Brain microvascular endothelial cell (primary cell): Measurements from ENCODE around the gene NDUFB2.
"Not testable (repeated sequence)": the region's sequence is repeated elsewhere in the genome, so short reads cannot be mapped to it uniquely, and the experiment has no call there.

ENCODE experiments used
- DNase-seq: peaks from one replicate; pipeline ENCODE4 v3.0.0-alpha.2; 2020
- H3K27ac ChIP-seq: fragments of 250-450 bp; sonication (Bioruptor Pico); 2 replicates; pipeline ENCODE4 v1.5.1; 2020; ENCODE audit warnings: mild to moderate bottlenecking, moderate library complexity
- H3K27me3 ChIP-seq: fragments of 250-450 bp; sonication (Bioruptor Pico); replicated peaks from 2 replicates; pipeline ENCODE4 v1.5.1; 2020; ENCODE audit warnings: mild to moderate bottlenecking
- H3K36me3 ChIP-seq: fragments of 250-450 bp; sonication (Bioruptor Pico); replicated peaks from 2 replicates; pipeline ENCODE4 v1.5.1; 2020; ENCODE audit warnings: mild to moderate bottlenecking
- H3K4me3 ChIP-seq: 2 replicates; pipeline ENCODE4 v1.5.1; 2011; ENCODE audit warnings: low read depth, mild to moderate bottlenecking, control low read depth, low read length, moderate library complexity
- CTCF ChIP-seq: IDR thresholded peaks from 2 replicates; pipeline ENCODE4 v1.5.1; 2011; ENCODE audit warnings: low read depth, mild to moderate bottlenecking, moderate library complexity, low read length, control low read depth, inconsistent platforms; ENCODE audit errors: missing control alignments
- in situ Hi-C: cut with HindIII; loops from 2 replicates; pipeline ENCODE4 v1.10.0; 2017; ENCODE audit warnings: low sequenced_read_pairs, low pct_ligation_motif_present

Gene NDUFB2

DNA sequence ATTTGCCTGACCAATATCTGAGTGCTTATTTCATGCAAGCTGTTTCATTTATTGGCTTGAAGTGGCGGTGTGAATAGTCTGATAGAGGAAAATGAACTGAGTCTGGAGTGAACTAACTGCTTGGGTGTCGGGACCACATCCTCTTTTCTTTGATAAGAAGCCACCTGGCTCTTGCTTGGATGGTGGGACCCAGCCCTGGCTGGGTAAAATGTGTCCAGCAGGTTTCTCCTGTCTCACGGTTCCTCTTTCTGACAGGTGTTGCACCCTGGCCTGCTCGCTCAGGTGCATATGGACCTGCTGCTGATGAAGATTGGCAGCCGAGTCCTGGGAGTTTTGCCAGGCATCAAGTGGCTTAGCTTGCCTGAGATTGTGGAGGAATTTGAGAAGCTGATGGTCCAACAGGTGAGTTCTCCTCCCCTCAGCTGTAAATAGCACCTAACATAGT, 22.1 kb upstream of the NDUFB2 start:
- DNase-seq: no peak
- Histone ChIP-seq H3K36me3 (no peaks in the 10 kb centered on the region), H3K27me3 (no peaks in the 10 kb centered on the region), H3K4me3 (no peak overlapping the region), H3K27ac (no peak overlapping the region)
- no peak for TF ChIP-seq CTCF
- in situ Hi-C loops: no loop called here

- H3K27me3 ChIP-seq: no peaks in the 10 kb centered on the region
- H3K36me3 ChIP-seq: no peaks in the 10 kb centered on the region
- peak; percentile 70 for TF ChIP-seq CTCF
- in situ Hi-C loops: no loop called here
- no peak overlapping the region for H3K27ac ChIP-seq
- no peak overlapping the region for H3K4me3 ChIP-seq
- peak; percentile 30 for DNase-seq
Observed at GRCh38 chr7:140674899-140675701, 21.4 kb upstream of the NDUFB2 start.

DNA sequence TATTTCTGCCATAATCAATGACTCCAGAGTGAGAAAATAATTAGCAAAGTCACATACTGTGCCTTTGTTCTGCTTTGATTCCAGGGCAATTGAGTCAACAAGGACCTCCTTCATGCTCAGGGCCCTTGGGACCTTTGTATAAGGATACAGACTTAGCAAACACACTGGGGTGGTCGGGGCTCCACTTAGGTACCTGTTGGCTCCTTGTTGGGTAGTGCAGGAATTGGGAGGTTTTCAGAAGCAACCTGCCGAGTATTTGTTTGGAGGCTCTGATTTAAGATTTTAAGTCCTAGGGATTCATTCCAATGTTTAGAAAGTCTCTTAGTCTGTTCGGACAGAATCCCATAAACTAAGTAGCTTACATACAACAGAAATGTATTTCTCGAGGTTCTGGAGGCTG, 20.8 kb upstream of the NDUFB2 start:
- Histone ChIP-seq H3K27ac (no peak overlapping the region), H3K4me3 (no peak overlapping the region), H3K36me3 (peaks cover 2% of the 10 kb centered on the region), H3K27me3 (no peaks in the 10 kb centered on the region)
- DNase-seq: no peak
- in situ Hi-C loops: no loop called here
- TF ChIP-seq CTCF: no peak

- in situ Hi-C loops: no loop called here
- TF ChIP-seq CTCF: no peak
- Histone ChIP-seq H3K4me3 (no peak overlapping the region), H3K36me3 (peaks cover 4% of the 10 kb centered on the region), H3K27me3 (no peaks in the 10 kb centered on the region), H3K27ac (no peak overlapping the region)
- no peak for DNase-seq
Observed at GRCh38 chr7:140676306-140676705, 20.2 kb upstream of the NDUFB2 start.

DNA sequence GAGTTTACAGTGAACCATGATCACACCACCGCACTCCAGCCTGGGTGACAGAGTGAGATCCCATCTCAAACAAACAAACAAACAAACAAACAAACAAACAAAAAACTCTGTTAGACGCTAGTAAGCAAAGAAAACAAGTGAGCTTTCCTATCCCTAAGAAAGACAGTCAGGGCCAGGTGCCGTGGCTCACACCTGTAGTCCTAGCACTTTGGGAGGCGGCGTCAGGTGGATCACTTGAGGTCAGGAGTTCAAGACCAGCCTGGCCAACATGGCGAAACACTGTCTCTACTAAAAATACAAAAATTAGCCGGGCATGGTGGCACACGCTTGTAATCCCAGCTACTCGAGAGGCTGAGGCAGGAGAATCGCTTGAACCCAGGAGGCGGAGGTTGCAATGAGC, 19.6 kb upstream of the NDUFB2 start:
- in situ Hi-C loops, H3K27me3 ChIP-seq, H3K4me3 ChIP-seq, DNase-seq, H3K36me3 ChIP-seq, H3K27ac ChIP-seq: not testable (repeated sequence)

DNA sequence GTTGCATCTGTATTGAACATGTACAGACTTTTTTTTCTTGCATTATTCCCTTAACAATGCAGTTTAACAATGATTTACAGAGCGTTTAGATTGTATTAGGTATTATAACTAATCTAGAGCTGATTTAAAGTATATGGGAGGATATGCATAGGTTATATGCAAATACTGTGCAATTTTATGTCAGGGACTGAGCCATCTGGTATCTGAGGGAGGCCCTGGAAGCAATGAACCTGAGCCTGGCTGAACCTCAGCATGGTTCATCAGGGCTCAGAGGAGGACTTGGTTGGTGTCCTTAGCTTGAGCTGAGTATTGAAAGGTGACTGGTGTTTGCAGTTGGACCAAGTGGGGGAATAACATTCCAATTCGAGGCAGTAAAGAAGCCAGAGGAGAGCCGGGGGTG, 19.0 kb upstream of the NDUFB2 start:
- Histone ChIP-seq H3K36me3 (peaks cover 4% of the 10 kb centered on the region), H3K27me3 (no peaks in the 10 kb centered on the region), H3K27ac (no peak overlapping the region), H3K4me3 (no peak overlapping the region)
- TF ChIP-seq CTCF: no peak
- in situ Hi-C loops: no loop called here
- DNase-seq: no peak
